Motor neuron (in vitro differentiated cells): ENCODE results near the gene H2AZ1. TPM values are rescaled to one million over a fixed set of nuclear protein-coding genes. Genes with fewer than 3 reads are reported as not detected.

ENCODE experiments used
- ATAC-seq, 8 experiments: fragments of 200-7000 bp; cut with Tn5 transposase; replicated peaks in 6 of 8; 2 replicates each; pipeline ENCODE4 v1.8.0; 2021; ENCODE audit warnings: mild to moderate bottlenecking in 8 of 8, moderate library complexity in 8 of 8
- H3K27ac ChIP-seq, 2 donors: fragments of 250-450 bp; sonication (Bioruptor Pico); 2 replicates each; pipeline ENCODE4 v1.9.0; 2021; ENCODE audit warnings: antibody characterized with exemption in 2 of 2, mild to moderate bottlenecking in 2 of 2, moderate library complexity in 1 of 2
- H3K4me1 ChIP-seq, 2 donors: fragments of 250-450 bp; sonication (Bioruptor Pico); replicated peaks in 1 of 2; 2 replicates each; pipeline ENCODE4 v1.6.1; 2021; ENCODE audit warnings: antibody characterized with exemption in 2 of 2, mild to moderate bottlenecking in 2 of 2, moderate library complexity in 1 of 2
- H3K4me3 ChIP-seq, 5 donors: fragments of 250-450 bp; sonication (Bioruptor Pico); 2 replicates each; pipeline ENCODE4 v1.9.0; 2021; ENCODE audit warnings: antibody characterized with exemption in 5 of 5, mild to moderate bottlenecking in 5 of 5, moderate library complexity in 4 of 5
- WGBS, 10 experiments: fragments of 450-650 bp; shearing (Covaris generic); methylation state at CpG; one replicate each; pipeline ENCODE4 v1.0.0; 2022; 5-methylcytosine and 5-hydroxymethylcytosine counted together
- in situ Hi-C, 9 experiments: fragments of 400-800 bp; cut with MboI; loops; one replicate each; pipeline ENCODE4 v1.15.0; 2021; ENCODE audit warnings: low sequenced_read_pairs in 9 of 9, low pct_unique_long_range_greater_than_20kb in 2 of 9; ENCODE audit not compliant: unreplicated experiment in 9 of 9
- total RNA-seq, 8 experiments: library from RNA; unstranded; fragments of 300-600 nt; gene quantifications; 2 replicates each; pipeline versions ENCODE4 v1.2.3 to v1.2.4, GENCODE V29; 2022

The H2AZ1 gene
- total RNA-seq: 100 to 1,000 TPM; 135 to 722 (median 290) TPM

DNA sequence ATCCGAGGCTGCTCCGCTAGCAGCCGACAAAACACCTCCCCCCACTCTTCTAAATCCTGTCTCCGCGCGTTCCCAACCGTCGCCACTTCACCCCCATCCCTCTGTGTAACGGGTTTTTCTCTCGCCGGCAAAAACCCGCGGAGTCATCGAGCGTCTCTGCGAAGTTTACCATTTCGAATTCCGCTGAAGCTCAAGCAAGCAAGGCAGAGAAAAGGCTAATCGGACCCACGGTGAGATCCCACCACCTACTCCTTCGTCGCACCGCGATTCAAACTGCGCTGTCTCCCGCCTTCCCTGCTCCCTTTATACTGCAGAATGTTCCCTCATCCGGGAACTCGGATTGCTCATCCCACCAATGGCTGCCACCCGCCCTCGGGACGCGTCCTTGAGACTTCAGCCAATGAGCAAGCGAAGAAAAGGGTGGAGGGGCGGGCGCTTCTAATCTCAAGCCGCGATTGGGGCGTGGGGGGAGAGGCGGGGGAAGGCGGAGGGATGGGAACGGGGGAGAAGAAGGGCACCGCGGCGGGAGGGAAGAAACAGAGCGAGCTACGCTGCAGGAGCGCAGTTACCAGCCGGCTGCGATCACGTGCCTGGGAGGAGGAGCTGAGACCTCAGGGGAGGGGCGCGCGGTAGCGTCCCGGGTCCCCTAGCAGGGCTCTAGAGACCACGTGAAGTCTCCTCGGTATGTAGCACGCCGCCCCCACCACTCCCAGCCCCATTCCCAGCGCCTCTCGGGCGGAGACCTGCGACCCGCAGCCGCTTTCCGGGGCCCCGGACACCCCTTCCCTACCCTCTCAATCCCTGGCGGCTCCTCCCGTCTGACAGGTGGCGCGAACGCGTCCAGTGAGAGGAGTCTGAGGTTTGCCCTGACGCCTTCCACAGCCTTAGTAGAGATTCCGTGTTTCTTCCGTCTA is at the start of gene H2AZ1:
H2AZ1 (minus strand) TSS at position 277 of the 914 bp plus-strand sequence; CDS start at position 172, 105 bp downstream.
- H3K4me1 ChIP-seq: peaks cover 9 to 18% of the 10 kb centered on the region in 2 donors
- H3K4me3 ChIP-seq: peak within 1 kb of the TSS; percentile 66 to 94 (median 92)
- H3K27ac ChIP-seq: peak within 1 kb of the TSS; percentile 90 to 95
- ATAC-seq: peak; percentile 55 to 83 (median 80)
- in situ Hi-C loops: no loop called here
- whole genome bisulfite sequencing, 10 experiments: 0 to 2% (median 0%) methylated on average over 1 to 22 of the region's 76 CpGs; no CpG with 5 or more reads in 4 of the 10 experiments

DNA sequence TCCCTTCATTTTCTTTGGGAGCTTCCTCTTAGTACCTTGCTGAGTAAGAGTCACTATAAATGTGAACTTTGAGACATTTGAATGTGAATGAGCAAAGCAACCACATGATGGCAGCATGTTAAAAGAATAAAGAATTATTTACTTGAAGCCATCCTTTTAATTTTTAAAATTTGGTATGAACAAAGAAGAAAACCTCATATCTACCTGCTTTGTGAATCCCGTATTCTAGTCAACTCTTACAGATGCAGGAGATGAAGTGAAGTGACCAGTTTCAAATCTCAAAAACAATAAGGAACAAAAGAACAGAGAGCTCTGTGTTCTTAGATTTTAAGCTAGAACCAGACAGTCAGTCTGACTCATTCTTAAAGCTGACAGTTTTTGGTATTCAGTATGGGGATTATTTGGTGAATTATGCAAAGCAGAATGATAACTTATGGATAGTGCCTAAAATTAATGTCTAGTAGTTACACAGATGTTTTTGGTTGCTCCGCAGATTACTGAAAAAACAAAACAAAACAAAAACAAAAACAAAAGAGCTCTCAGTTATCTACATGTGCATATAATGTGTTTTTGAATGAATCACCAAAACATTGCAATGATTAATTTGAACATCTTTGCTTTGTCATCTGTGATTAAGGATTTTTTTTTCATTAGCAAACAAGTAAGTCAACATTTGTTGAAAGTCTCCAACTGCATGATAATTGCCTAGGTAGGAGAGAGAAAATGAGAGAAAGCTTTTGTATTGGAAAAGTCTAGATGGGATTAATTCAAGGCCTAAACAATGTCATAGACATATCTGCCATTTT is 48.2 kb upstream of the H2AZ1 start:
- no peaks in the 10 kb centered on the region for H3K4me1 ChIP-seq
- no peak overlapping the region for H3K4me3 ChIP-seq
- 0 to 89% (median 47%) methylated on average over 1 to 2 of the region's 2 CpGs for WGBS, 10 experiments
- H3K27ac ChIP-seq: no peak overlapping the region
- in situ Hi-C loops: no loop called here
- peak in 4 of 8 experiments; percentile 21 to 92 (median 77) for ATAC-seq

DNA sequence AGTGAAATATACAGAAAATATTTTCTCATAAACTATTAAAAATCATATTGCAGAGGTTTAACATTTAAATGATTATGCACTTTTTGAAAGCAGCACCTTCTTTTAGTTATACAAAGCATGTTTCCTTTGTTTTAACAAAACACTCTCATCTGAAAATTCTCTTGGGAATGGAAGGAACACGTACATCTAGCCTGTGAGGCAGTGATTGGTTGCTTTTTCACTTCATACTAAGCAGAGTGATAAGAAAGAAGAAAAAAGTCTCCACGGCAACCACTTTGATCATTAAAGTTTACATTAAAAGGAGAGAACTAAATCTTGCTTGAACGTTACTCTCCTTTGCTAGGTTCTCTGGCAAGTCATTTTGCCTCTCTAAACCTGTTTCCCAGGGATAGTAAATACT is 41.7 kb upstream of the H2AZ1 start:
- Histone ChIP-seq H3K27ac (no peak overlapping the region), H3K4me1 (peaks cover 0 to 2% of the 10 kb centered on the region in 2 donors), H3K4me3 (no peak overlapping the region)
- no peak for ATAC-seq
- in situ Hi-C loops: no loop called here
- WGBS, 10 experiments: 23 to 72% (median 55%) methylated on average over 2 to 3 of the region's 3 CpGs; no CpG with 5 or more reads in 2 of the 10 experiments

GRCh38 chr4:99987681-99988080 is 37.6 kb upstream of the H2AZ1 start:
- no peak for ATAC-seq
- H3K4me3 ChIP-seq: no peak overlapping the region
- peaks cover 0 to 2% of the 10 kb centered on the region in 2 donors for H3K4me1 ChIP-seq
- in situ Hi-C loops: no loop called here
- no peak overlapping the region for H3K27ac ChIP-seq

DNA sequence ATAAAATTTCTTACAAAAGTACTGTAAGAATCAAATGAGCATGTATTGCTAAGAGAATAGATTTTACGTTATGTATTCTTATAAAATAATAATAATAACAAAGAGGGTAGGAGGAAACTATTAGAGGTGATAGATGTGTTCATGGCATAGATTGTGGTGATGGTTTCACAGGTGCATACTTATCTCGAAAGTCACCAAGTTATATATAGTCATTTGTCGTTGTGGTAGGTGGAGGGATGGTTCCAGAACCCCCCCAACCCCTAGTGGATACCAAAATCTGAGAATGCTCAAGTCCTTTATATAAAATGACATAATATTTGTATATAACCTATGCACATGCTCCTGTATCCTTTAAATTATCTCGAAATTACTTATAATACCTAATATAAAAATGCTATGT is 36.7 kb upstream of the H2AZ1 start:
- Histone ChIP-seq H3K27ac (no peak overlapping the region), H3K4me3 (no peak overlapping the region), H3K4me1 (no peaks in the 10 kb centered on the region)
- in situ Hi-C loops: no loop called here
- no peak for ATAC-seq
- 12 to 95% (median 75%) methylated on average over 1 to 4 of the region's 4 CpGs; no CpG with 5 or more reads in 1 of the 10 experiments for WGBS, 10 experiments

DNA sequence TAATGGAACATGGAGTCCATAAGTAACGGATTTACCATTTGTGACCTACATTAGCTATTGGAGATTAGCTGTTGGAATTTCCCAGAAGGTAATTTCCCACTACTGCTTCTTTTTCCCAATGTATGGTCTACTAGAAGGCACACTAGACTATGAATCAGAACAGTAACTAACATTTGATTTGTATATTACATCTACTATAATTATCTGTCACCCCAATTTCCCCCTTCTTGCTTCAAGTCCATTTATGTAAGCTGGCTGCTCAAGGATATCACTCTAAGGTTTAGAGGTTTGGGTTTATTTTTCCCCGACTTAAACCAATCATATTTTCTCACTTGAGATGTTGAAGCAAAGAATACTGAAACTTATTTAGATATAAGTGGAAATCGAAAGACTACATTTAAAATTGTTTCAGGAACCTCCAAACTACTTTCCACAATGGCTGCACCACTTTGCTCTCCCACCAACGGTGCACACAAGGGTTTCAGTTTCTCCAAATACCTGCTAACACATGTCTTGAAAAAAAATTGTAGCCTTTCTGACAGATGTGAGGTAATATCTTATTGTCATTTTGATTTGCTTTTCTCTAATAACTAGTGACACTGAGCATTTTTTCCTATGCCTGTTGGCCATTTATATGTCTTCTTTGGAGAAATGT is 33.3 kb upstream of the H2AZ1 start:
- in situ Hi-C loops: no loop called here
- H3K27ac ChIP-seq: no peak overlapping the region
- no peak for ATAC-seq
- no peak overlapping the region for H3K4me3 ChIP-seq
- WGBS, 10 experiments: 37 to 100% (median 69%) methylated on average over 1 to 4 of the region's 4 CpGs
- no peaks in the 10 kb centered on the region for H3K4me1 ChIP-seq

DNA sequence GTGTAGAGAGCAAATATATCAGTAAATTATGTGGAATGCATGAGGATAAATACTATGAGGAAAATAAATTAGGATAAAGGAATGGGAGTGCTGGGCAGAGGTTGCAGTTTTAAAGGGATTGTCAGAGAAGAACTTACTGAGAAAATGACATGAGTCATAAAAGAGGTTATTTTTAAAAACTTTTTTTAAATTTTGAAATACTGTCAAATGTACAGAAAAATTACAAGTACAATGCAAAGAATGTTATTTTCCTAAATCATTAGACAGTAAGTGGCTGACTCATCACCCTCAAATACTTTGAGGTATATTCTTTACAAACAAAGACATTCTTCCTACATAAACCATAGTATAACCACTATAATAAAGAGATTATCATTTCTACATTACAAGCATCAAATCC is 29.8 kb upstream of the H2AZ1 start:
- H3K27ac ChIP-seq: no peak overlapping the region
- ATAC-seq: no peak
- H3K4me3 ChIP-seq: no peak overlapping the region
- in situ Hi-C loops: no loop called here
- H3K4me1 ChIP-seq: no peaks in the 10 kb centered on the region

- no peak overlapping the region for H3K4me3 ChIP-seq
- no peak for ATAC-seq
- H3K27ac ChIP-seq: no peak overlapping the region
- WGBS, 10 experiments: 96 to 100% (median 100%) methylated on average over 1 to 4 of the region's 12 CpGs; no CpG with 5 or more reads in 7 of the 10 experiments
- no peaks in the 10 kb centered on the region for H3K4me1 ChIP-seq
- in situ Hi-C loops: no loop called here
Observed at GRCh38 chr4:99971453-99972111, 21.5 kb upstream of the H2AZ1 start.

GRCh38 chr4:99968330-99968729 is 18.3 kb upstream of the H2AZ1 start:
- 0 to 78% (median 30%) methylated on average over 1 of the region's 1 CpG; no CpG with 5 or more reads in 4 of the 10 experiments for WGBS, 10 experiments
- in situ Hi-C loops: no loop called here
- no peaks in the 10 kb centered on the region for H3K4me1 ChIP-seq
- peak in 6 of 8 experiments; percentile 32 to 84 (median 68) for ATAC-seq
- H3K27ac ChIP-seq: no peak overlapping the region
- H3K4me3 ChIP-seq: no peak overlapping the region

DNA sequence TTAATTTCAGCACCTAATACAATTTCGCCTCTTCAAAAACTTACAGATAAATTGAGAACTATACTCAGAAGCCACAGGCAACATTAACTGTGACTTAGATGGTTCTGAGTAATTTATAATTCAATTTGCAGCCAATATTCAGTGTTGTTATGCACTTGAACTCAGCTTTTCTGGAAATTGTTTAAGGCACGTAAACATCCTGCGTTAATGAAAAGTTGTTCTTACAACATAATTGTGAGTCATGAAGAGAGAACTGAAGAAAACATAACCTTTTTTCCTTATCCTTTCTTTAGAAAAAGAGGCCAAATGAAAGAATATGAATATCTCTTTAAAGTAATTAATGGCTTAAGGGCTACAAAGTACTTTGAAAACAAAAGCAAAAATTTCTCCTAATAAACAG is 16.6 kb upstream of the H2AZ1 start:
- WGBS, 10 experiments: 75 to 100% (median 97%) methylated on average over 2 to 3 of the region's 3 CpGs
- no peak overlapping the region for H3K27ac ChIP-seq
- in situ Hi-C loops: no loop called here
- no peaks in the 10 kb centered on the region for H3K4me1 ChIP-seq
- no peak for ATAC-seq
- no peak overlapping the region for H3K4me3 ChIP-seq

DNA sequence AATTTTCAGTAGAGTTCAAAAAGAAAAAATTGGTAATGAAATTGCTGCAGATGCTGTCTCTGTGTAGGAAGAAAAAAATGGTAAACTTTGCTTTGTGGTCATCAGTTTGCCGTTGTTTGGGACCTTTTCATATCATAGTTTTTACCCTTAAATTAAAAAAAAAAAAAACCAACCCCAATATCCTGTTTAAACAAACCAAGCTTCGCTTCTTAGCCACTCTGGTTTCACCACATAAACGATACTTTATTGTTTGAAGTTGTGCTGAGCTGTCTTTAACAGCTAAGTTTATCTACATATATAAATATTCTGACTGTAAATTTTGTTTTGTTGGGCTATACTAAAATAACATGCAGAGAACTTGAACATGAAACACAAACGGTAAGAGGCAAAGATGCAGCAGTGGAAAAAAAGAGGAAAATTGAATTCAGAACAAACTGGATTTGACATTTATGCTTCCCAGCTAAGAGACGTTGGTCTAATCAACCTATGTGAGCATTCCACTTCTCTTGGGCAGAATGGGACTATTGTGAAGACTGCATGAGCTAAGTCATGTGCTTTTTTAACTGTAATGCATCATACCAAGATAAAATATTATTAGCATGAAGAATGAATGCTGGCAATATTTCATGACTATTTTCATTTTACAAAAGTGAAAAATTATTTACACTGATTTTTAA is 15.7 kb upstream of the H2AZ1 start:
- Histone ChIP-seq H3K4me1 (no peaks in the 10 kb centered on the region), H3K27ac (no peak overlapping the region), H3K4me3 (no peak overlapping the region)
- ATAC-seq: no peak
- 43 to 98% (median 81%) methylated on average over 3 to 5 of the region's 5 CpGs for WGBS, 10 experiments
- in situ Hi-C loops: no loop called here

DNA sequence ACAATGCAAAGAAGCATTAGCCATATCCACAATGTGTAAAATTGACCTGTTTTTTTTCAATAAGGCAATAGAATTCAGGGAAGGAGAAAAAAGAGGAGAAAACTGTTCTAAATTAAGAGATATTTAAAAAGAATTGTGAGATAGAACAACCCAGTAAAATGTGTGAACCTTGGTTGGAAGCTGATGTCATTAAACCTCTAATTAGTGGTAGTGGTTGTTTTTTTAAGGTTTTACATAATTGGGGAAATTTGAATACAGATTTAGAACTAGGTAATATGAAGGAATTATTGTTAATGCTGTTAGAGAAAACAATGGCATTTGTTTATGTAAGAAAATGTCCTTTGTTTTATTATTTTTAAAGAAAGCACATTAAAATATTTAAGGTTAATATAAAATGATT is 15.1 kb upstream of the H2AZ1 start:
- ATAC-seq: no peak
- Histone ChIP-seq H3K4me3 (no peak overlapping the region), H3K27ac (no peak overlapping the region), H3K4me1 (no peaks in the 10 kb centered on the region)
- in situ Hi-C loops: no loop called here
